ENCODE data around the gene MT1G.

The MT1G gene

DNA sequence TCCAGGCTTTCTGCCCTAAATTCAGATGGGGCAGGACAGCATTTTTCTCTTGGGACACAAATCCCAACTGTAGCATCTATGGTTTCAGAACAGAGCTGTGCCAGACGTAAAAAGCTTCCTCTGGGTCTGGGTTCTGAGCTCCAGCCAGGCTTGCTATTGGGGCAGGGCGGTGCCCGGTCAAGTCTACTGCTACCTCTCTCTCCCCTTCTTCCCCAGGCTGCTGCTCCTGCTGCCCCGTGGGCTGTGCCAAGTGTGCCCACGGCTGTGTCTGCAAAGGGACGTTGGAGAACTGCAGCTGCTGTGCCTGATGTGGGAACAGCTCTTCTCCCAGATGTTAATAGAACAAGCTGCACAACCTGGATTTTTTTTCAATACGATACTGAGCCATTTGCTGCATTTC lies 34.3 kb downstream of the MT1G start:
- Histone ChIP-seq H3K4me1 (ENCODE audit: control insufficient read depth in 1 of 2, insufficient read depth in 1 of 2, low read depth in 1 of 2, low read length in 1 of 2) (peaks cover 0 to 3% of the 10 kb centered on the region in 2 experiments), H3K9me3 (no peaks in the 10 kb centered on the region), H3K4me3 (ENCODE audit: low read depth in 1 of 2, low read length in 1 of 2) (no peak overlapping the region), H3K27ac (no peak overlapping the region), H3K27me3 (peaks cover 100% of the 10 kb centered on the region), H3K36me3 (no peaks in the 10 kb centered on the region)
- TF ChIP-seq, protein P1, sequence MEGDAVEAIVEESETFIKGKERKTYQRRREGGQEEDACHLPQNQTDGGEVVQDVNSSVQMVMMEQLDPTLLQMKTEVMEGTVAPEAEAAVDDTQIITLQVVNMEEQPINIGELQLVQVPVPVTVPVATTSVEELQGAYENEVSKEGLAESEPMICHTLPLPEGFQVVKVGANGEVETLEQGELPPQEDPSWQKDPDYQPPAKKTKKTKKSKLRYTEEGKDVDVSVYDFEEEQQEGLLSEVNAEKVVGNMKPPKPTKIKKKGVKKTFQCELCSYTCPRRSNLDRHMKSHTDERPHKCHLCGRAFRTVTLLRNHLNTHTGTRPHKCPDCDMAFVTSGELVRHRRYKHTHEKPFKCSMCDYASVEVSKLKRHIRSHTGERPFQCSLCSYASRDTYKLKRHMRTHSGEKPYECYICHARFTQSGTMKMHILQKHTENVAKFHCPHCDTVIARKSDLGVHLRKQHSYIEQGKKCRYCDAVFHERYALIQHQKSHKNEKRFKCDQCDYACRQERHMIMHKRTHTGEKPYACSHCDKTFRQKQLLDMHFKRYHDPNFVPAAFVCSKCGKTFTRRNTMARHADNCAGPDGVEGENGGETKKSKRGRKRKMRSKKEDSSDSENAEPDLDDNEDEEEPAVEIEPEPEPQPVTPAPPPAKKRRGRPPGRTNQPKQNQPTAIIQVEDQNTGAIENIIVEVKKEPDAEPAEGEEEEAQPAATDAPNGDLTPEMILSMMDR (IDR thresholded peaks at IDR 0.05), result no peak

DNA sequence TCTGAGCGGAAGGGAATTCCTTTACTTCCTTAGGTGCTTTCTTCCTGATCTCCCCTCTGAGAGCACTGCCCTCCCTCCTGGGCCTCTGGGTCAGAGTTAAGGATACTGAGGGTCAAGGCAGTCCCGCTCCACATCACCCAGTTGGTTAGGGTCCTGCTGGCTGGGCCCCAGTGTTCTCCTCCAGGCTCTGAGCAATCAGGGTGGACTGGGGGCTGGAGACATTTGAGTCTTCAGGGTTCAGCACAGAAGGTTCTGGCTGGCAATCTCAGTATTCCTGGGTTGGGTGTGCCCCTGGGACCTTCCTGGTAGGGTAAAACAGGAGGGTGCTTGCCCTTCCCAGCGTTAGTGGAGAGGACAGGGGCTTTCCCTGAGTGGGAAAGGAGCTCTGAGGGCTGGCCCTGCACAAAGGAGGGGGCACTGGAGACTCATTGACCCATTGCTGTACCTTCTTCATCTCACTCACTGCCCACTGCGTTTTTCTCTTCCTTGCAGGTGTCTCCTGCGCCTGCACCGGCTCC lies 35.0 kb downstream of the MT1G start:
- no peaks in the 10 kb centered on the region for H3K9me3 ChIP-seq
- TF ChIP-seq, protein P1 (IDR thresholded peaks at IDR 0.05), result no peak
- peaks cover 0 to 3% of the 10 kb centered on the region in 2 experiments for H3K4me1 ChIP-seq (ENCODE audit: control insufficient read depth in 1 of 2, insufficient read depth in 1 of 2, low read depth in 1 of 2, low read length in 1 of 2)
- no peak overlapping the region for H3K4me3 ChIP-seq (ENCODE audit: low read depth in 1 of 2, low read length in 1 of 2)
- H3K27me3 ChIP-seq, result peaks cover 100% of the 10 kb centered on the region
- no peaks in the 10 kb centered on the region for H3K36me3 ChIP-seq
- H3K27ac ChIP-seq, result no peak overlapping the region

DNA sequence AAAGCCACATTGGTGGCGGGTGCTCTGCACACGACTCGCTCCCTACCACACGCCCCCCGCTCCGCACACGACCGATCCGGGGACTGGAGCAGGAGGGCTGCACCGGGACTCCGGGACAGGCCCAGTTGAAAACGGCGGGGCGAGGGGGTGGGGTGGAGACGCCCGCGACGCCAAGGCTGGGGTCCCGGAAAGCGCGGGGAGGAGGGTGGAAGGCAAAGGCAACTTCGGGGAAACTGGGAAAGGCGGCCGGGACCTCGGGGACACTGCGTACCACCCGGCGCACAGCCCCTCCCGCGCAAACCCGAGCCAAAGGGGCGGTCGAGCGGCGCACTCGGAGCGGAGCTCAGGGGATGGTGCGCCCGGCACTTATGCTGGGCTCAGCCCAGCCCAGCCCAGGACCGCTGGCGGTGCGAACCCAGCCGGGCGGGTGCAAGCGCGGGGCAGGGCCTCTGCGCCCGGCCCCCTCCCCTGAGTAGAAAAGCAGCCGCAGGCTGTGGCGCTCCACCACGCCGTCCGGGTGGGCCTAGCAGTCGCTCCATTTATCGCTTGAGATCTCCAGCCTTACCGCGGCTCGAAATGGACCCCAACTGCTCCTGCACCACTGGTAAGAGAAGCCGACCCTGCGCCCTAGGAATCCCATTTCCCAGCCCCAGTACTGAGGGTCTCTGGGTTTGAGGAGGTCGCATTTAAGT lies 35.6 kb downstream of the MT1G start, which contains the start of gene MT1M:
MT1M (plus strand) TSS at position 504 of the 692 bp plus-strand sequence; CDS start at position 577, 73 bp downstream.
- peaks cover 100% of the 10 kb centered on the region for H3K27me3 ChIP-seq

DNA sequence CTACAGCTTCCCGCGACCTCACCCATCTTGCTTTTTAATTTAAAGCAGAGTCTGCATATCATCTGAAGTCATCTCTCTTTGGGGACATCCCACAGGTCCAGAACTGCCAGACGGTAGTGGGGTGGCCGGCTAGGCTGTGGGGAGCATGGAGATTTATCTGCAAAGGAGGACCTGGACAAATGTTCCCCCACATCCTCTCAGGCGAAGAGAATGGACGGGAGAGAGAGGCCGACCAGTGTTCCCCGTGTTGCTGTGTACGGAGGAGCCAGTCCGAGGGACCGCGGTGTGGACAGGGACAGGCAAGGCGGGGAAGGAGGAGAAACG lies 36.1 kb downstream of the MT1G start:
- H3K27ac ChIP-seq, result no peak overlapping the region
- peaks cover 100% of the 10 kb centered on the region for H3K27me3 ChIP-seq
- TF ChIP-seq, protein P1 (IDR thresholded peaks at IDR 0.05), result no peak
- no peaks in the 10 kb centered on the region for H3K9me3 ChIP-seq
- no peaks in the 10 kb centered on the region for H3K36me3 ChIP-seq
- peaks cover 0 to 3% of the 10 kb centered on the region in 2 experiments for H3K4me1 ChIP-seq (ENCODE audit: control insufficient read depth in 1 of 2, insufficient read depth in 1 of 2, low read depth in 1 of 2, low read length in 1 of 2)
- H3K4me3 ChIP-seq (ENCODE audit: low read depth in 1 of 2, low read length in 1 of 2), result no peak overlapping the region

More for the DNA sequence above, 35.6 kb downstream of the MT1G start, which contains the start of gene MT1M:
- TF ChIP-seq, protein P1 (IDR thresholded peaks at IDR 0.05), result no peak
- no peaks in the 10 kb centered on the region for H3K9me3 ChIP-seq
- no peak within 1 kb of the TSS for H3K4me3 ChIP-seq (ENCODE audit: low read depth in 1 of 2, low read length in 1 of 2)
- H3K27ac ChIP-seq, result no peak within 1 kb of the TSS
- peaks cover 0 to 3% of the 10 kb centered on the region in 2 experiments for H3K4me1 ChIP-seq (ENCODE audit: control insufficient read depth in 1 of 2, insufficient read depth in 1 of 2, low read depth in 1 of 2, low read length in 1 of 2)
- H3K36me3 ChIP-seq, result no peaks in the 10 kb centered on the region

DNA sequence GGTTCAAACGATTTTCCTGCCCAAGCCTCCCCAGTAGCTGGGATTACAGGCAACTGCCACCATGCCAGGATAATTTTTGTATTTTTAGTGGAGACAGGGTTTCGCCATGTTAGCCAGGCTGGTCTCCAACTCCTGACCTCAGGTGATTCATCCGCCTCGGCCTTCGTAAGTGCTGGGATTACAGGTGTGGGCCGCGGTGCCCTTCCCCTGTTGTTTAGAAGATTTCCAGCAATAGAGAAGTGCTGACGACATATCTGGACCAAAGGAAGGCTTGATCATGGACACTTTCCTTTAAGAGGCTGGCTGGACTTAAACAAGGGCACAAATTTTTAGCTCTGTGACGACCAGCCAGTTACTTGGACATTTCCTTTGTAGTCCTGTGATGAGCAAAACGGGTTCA lies 36.7 kb downstream of the MT1G start:
- Histone ChIP-seq H3K27me3 (peaks cover 100% of the 10 kb centered on the region), H3K4me1 (ENCODE audit: control insufficient read depth in 1 of 2, insufficient read depth in 1 of 2, low read depth in 1 of 2, low read length in 1 of 2) (peaks cover 0 to 3% of the 10 kb centered on the region in 2 experiments)
- TF ChIP-seq, protein P1 (IDR thresholded peaks at IDR 0.05), result no peak

More for the DNA sequence above, 36.7 kb downstream of the MT1G start:
- Histone ChIP-seq H3K27ac (no peak overlapping the region), H3K9me3 (no peaks in the 10 kb centered on the region), H3K36me3 (no peaks in the 10 kb centered on the region), H3K4me3 (ENCODE audit: low read depth in 1 of 2, low read length in 1 of 2) (no peak overlapping the region)

All from neutrophil (primary cell).